ENCODE results near the gene TNFRSF9.

GRCh38 chr1:7972285-7972684 lies 31.6 kb upstream of the TNFRSF9 start:
- TF ChIP-seq EZH2 (IDR thresholded peaks at IDR 0.05; ENCODE audit: borderline replicate concordance, low read length) = no peak
- no peak for TF ChIP-seq CTCF (conservative IDR thresholded peaks at IDR 0.05 in 1 of 2, IDR thresholded peaks at IDR 0.05 in 1 of 2; ENCODE audit: extremely low read depth in 1 of 2, insufficient read depth in 1 of 2, low read depth in 1 of 2, low read length in 2 of 2)
